ENCODE measurements around the gene ARHGEF10L.

The ARHGEF10L gene

DNA sequence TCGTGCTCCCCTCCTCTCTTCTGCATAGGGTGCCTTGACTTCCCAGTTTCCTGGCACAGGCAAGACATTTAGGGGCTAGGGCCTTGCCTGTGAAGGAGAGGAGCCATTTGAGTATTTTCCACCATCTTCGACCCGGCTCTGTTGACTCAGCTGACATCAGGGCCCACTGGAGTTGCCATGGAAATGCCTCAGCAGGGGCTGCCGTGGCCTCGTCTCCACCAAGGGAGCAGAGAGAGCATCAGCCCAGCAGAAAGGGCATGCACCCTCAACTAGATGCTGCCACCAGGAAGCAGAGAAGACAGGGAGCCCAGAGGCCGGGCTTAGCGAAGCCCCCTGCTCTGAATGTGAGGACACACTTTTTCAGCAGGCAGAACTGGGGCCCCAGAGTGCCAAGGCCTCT, 113.8 kb downstream of the ARHGEF10L start:
- H3K36me3 ChIP-seq (ENCODE audit: control insufficient read depth in 2 of 2, insufficient read depth in 2 of 2, low read length in 2 of 2): peaks cover 78 to 80% of the 10 kb centered on the region in 2 donors
- no peaks in the 10 kb centered on the region for H3K9me3 ChIP-seq (ENCODE audit: control insufficient read depth in 2 of 2, low read length in 2 of 2)
- no peak overlapping the region for H3K4me3 ChIP-seq (ENCODE audit: low read length in 2 of 2)
- no peaks in the 10 kb centered on the region for H3K27me3 ChIP-seq (ENCODE audit: control insufficient read depth in 2 of 2, insufficient read depth in 2 of 2, low read length in 2 of 2)
- H3K27ac ChIP-seq (ENCODE audit: low read depth in 2 of 2, low read length in 2 of 2): no peak overlapping the region
- H3K4me1 ChIP-seq (ENCODE audit: control insufficient read depth in 2 of 2, insufficient read depth in 2 of 2, low read length in 2 of 2): no peaks in the 10 kb centered on the region
- H3K9ac ChIP-seq (ENCODE audit: low read depth in 1 of 2, low read length in 2 of 2): no peak overlapping the region

DNA sequence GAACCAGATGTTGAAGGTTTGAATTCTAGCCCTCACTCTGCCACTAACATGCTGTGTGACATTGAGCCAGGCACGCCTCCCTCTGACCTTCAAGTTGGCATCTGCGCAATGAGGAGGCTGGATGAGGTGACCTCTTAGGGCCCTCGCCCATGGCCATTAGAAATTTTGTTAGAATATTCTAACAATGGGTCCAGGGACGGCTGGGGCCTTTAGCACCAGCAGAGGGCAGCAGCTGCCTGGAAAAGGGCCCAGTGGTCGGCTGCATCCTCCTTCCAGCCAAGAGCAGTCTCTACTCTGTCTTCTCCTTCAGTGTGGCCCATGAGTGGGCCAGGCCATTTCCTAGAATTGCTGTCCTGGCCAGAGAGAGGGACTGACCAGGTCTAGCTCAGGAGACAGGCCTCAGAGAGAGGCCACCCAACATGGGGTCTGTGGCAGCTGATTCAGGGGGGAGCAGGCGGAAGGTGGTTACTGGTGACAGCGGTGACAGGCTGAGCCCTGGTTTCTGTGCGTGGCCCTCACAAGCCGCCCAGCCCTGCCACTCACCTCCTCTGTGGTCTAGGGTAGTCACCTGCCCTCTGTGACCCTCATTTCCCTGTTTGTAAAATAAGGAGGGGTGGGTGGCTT, 114.3 kb downstream of the ARHGEF10L start:
- Histone ChIP-seq H3K9me3 (ENCODE audit: control insufficient read depth in 2 of 2, low read length in 2 of 2) (no peaks in the 10 kb centered on the region), H3K27ac (ENCODE audit: low read depth in 2 of 2, low read length in 2 of 2) (no peak overlapping the region), H3K9ac (ENCODE audit: low read depth in 1 of 2, low read length in 2 of 2) (no peak overlapping the region), H3K4me1 (ENCODE audit: control insufficient read depth in 2 of 2, insufficient read depth in 2 of 2, low read length in 2 of 2) (no peaks in the 10 kb centered on the region), H3K4me3 (ENCODE audit: low read length in 2 of 2) (no peak overlapping the region), H3K27me3 (ENCODE audit: control insufficient read depth in 2 of 2, insufficient read depth in 2 of 2, low read length in 2 of 2) (no peaks in the 10 kb centered on the region), H3K36me3 (ENCODE audit: control insufficient read depth in 2 of 2, insufficient read depth in 2 of 2, low read length in 2 of 2) (peaks cover 79 to 81% of the 10 kb centered on the region in 2 donors)

DNA sequence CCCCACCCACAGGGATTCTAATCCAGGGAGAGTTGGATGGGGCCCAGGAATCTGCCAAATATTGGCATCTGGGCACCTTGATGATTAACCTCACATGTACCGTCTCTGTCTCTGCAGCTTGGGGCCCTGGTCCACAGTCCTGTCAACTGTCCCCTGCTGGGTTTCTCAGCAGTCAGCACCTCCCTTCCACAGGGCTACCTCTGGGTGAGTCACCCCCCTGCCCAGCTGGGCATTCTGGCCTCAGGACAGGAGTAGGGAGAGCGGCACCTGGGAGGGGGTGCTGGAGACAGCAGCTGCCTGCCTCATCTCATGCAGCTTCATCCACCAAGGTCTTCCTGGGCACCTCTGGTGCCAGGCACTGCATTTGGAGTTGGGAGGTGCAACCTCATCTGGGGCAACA, 115.0 kb downstream of the ARHGEF10L start:
- H3K27ac ChIP-seq (ENCODE audit: low read depth in 2 of 2, low read length in 2 of 2): no peak overlapping the region
- H3K9ac ChIP-seq (ENCODE audit: low read depth in 1 of 2, low read length in 2 of 2): no peak overlapping the region
- H3K36me3 ChIP-seq (ENCODE audit: control insufficient read depth in 2 of 2, insufficient read depth in 2 of 2, low read length in 2 of 2): peaks cover 79 to 83% of the 10 kb centered on the region in 2 donors
- H3K9me3 ChIP-seq (ENCODE audit: control insufficient read depth in 2 of 2, low read length in 2 of 2): no peaks in the 10 kb centered on the region
- no peaks in the 10 kb centered on the region for H3K4me1 ChIP-seq (ENCODE audit: control insufficient read depth in 2 of 2, insufficient read depth in 2 of 2, low read length in 2 of 2)
- H3K4me3 ChIP-seq (ENCODE audit: low read length in 2 of 2): no peak overlapping the region
- H3K27me3 ChIP-seq (ENCODE audit: control insufficient read depth in 2 of 2, insufficient read depth in 2 of 2, low read length in 2 of 2): no peaks in the 10 kb centered on the region

DNA sequence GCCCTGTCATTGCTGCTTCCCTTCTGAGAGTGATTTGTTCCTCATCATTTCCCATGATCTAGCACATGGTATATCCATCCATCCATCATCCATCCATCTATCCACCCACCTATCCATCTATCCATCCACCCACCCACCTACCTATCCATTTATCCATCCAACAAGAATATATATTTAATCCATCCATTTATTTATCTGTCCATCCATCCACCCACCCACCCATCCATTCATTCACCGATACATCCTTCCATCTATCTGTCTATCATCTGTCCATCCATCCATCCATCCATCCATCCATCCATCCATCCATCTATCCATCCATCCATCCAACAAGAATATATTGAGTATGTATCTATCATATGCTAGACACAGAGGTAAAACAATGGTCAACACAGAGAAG, 115.7 kb downstream of the ARHGEF10L start:
- Histone ChIP-seq H3K4me1 (ENCODE audit: control insufficient read depth in 2 of 2, insufficient read depth in 2 of 2, low read length in 2 of 2) (no peaks in the 10 kb centered on the region), H3K27me3 (ENCODE audit: control insufficient read depth in 2 of 2, insufficient read depth in 2 of 2, low read length in 2 of 2) (no peaks in the 10 kb centered on the region), H3K9me3 (ENCODE audit: control insufficient read depth in 2 of 2, low read length in 2 of 2) (no peaks in the 10 kb centered on the region), H3K9ac (ENCODE audit: low read depth in 1 of 2, low read length in 2 of 2) (no peak overlapping the region), H3K36me3 (ENCODE audit: control insufficient read depth in 2 of 2, insufficient read depth in 2 of 2, low read length in 2 of 2) (peaks cover 81 to 86% of the 10 kb centered on the region in 2 donors), H3K27ac (ENCODE audit: low read depth in 2 of 2, low read length in 2 of 2) (no peak overlapping the region), H3K4me3 (ENCODE audit: low read length in 2 of 2) (no peak overlapping the region)

DNA sequence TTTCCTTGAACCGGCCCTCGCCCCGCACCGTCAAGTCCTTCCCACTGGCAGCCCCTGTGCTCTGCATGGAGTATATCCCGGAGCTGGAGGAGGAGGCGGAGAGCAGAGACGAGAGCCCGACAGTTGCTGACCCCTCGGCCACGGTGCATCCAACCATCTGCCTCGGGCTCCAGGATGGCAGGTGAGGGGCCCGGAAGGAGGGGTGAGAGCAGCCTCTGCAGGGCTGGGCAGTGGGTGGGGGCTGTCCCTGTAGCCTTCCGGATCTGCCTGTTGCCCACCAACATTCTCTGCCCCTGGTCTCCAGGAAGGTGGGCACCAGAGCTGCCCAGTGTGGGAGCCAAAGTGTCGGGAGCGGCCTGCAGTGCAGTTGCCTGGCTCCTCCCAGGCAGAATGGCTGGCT, 116.4 kb downstream of the ARHGEF10L start:
- Histone ChIP-seq H3K9ac (ENCODE audit: low read depth in 1 of 2, low read length in 2 of 2) (no peak overlapping the region), H3K4me3 (ENCODE audit: low read length in 2 of 2) (no peak overlapping the region), H3K4me1 (ENCODE audit: control insufficient read depth in 2 of 2, insufficient read depth in 2 of 2, low read length in 2 of 2) (no peaks in the 10 kb centered on the region), H3K27me3 (ENCODE audit: control insufficient read depth in 2 of 2, insufficient read depth in 2 of 2, low read length in 2 of 2) (no peaks in the 10 kb centered on the region), H3K9me3 (ENCODE audit: control insufficient read depth in 2 of 2, low read length in 2 of 2) (no peaks in the 10 kb centered on the region), H3K36me3 (ENCODE audit: control insufficient read depth in 2 of 2, insufficient read depth in 2 of 2, low read length in 2 of 2) (peaks cover 85 to 88% of the 10 kb centered on the region in 2 donors), H3K27ac (ENCODE audit: low read depth in 2 of 2, low read length in 2 of 2) (no peak overlapping the region)

DNA sequence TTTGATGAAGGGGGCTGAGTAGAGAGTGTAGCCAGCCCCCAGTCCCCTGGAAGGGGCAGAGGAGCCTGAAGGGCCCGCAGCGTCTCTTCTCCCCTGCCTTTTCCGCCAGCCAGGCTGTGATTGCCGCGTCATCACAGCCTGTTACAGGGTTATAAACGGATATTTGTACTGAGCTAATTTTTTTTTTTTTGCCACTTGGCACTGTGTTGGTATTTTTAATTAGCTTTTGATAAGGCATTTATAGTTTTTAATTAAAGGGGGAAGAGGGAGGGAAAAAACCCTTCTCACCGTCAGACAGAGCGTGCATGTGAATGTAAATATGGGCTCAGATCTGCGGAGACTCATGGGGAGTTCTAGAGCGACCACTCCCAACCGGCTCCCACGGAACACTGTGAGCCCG, 117.9 kb downstream of the ARHGEF10L start:
- no peaks in the 10 kb centered on the region for H3K4me1 ChIP-seq (ENCODE audit: control insufficient read depth in 2 of 2, insufficient read depth in 2 of 2, low read length in 2 of 2)
- H3K27me3 ChIP-seq (ENCODE audit: control insufficient read depth in 2 of 2, insufficient read depth in 2 of 2, low read length in 2 of 2): no peaks in the 10 kb centered on the region
- H3K27ac ChIP-seq (ENCODE audit: low read depth in 2 of 2, low read length in 2 of 2): no peak overlapping the region
- H3K36me3 ChIP-seq (ENCODE audit: control insufficient read depth in 2 of 2, insufficient read depth in 2 of 2, low read length in 2 of 2): peaks cover 82 to 83% of the 10 kb centered on the region in 2 donors
- no peak overlapping the region for H3K4me3 ChIP-seq (ENCODE audit: low read length in 2 of 2)
- H3K9me3 ChIP-seq (ENCODE audit: control insufficient read depth in 2 of 2, low read length in 2 of 2): no peaks in the 10 kb centered on the region
- H3K9ac ChIP-seq (ENCODE audit: low read depth in 1 of 2, low read length in 2 of 2): no peak overlapping the region

DNA sequence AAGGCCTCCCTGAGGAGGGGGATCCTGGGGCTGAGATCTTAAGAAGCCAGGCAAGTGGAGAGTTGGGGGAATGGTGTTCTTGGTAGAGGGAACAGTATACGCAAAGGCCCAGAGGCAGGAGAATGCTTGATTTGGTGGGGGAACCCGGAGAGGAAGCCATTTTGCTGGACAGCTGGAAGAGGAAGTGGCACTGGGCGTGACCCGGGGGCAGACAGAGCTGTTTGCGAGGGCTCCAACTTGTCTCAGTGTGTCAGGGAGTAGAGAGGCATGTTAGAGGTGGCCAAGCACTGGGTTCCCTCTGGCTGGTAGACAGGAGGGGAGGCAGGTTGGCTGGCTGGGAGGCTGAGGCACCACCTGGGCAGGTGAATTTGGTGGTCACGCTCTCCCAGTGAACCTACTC, 119.3 kb downstream of the ARHGEF10L start:
- Histone ChIP-seq H3K4me3 (ENCODE audit: low read length in 2 of 2) (no peak overlapping the region), H3K9ac (ENCODE audit: low read depth in 1 of 2, low read length in 2 of 2) (no peak overlapping the region), H3K27me3 (ENCODE audit: control insufficient read depth in 2 of 2, insufficient read depth in 2 of 2, low read length in 2 of 2) (no peaks in the 10 kb centered on the region), H3K27ac (ENCODE audit: low read depth in 2 of 2, low read length in 2 of 2) (no peak overlapping the region), H3K36me3 (ENCODE audit: control insufficient read depth in 2 of 2, insufficient read depth in 2 of 2, low read length in 2 of 2) (peaks cover 71 to 74% of the 10 kb centered on the region in 2 donors), H3K4me1 (ENCODE audit: control insufficient read depth in 2 of 2, insufficient read depth in 2 of 2, low read length in 2 of 2) (no peaks in the 10 kb centered on the region), H3K9me3 (ENCODE audit: control insufficient read depth in 2 of 2, low read length in 2 of 2) (no peaks in the 10 kb centered on the region)

DNA sequence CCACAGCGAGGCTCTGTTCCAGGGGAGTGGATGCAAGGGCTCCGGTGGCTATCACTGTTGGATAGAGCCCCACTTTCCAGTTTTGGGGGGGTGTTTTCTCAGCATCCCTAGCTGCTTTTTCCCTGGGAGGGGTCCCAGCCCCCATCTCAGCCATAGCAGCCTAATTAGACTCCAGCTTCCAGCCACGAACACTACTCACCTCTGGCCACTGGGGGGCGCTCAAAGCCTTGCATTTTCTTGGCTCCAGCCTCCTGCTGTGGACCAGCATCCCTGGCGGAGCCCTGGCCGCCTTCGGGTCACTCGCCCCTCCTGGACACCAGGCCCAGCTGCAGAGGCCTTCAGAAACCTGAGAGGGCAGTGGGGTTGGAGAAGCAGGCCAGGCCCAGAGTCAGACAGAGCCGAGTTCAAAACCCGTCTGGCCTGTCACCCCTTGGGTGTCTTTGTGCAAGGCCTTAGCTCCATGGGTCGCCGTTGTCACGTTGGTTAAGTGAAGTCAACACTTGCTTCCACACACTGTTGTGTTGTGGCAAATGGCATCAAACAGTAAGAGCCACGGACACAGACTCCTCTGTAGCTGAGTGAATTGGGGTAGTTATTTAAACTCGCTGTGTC, 122.2 kb downstream of the ARHGEF10L start:
- no peak overlapping the region for H3K9ac ChIP-seq (ENCODE audit: low read depth in 1 of 2, low read length in 2 of 2)
- no peaks in the 10 kb centered on the region for H3K27me3 ChIP-seq (ENCODE audit: control insufficient read depth in 2 of 2, insufficient read depth in 2 of 2, low read length in 2 of 2)
- H3K36me3 ChIP-seq (ENCODE audit: control insufficient read depth in 2 of 2, insufficient read depth in 2 of 2, low read length in 2 of 2): peaks cover 68 to 80% of the 10 kb centered on the region in 2 donors
- no peak overlapping the region for H3K27ac ChIP-seq (ENCODE audit: low read depth in 2 of 2, low read length in 2 of 2)
- H3K4me1 ChIP-seq (ENCODE audit: control insufficient read depth in 2 of 2, insufficient read depth in 2 of 2, low read length in 2 of 2): no peaks in the 10 kb centered on the region
- H3K4me3 ChIP-seq (ENCODE audit: low read length in 2 of 2): no peak overlapping the region
- no peaks in the 10 kb centered on the region for H3K9me3 ChIP-seq (ENCODE audit: control insufficient read depth in 2 of 2, low read length in 2 of 2)

DNA sequence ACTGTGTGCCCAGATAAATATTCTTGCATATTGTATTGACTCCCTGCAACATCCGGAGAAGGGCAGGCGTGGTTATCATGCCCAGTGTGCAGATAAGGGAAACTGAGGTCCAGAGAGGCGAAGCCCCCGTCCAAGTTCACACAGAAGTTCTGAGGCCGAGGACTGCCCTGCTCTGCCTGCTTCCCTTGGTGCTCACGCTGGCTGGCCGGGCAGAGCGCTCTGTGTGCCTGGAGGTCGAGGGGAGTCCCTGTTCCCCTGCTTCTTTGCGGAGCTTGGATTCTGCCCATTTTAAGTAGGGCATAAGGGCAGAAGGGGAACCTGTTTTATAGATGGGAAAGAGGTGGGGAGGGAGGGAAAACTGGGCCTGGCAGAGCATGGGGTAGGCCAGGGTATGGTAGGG, 122.8 kb downstream of the ARHGEF10L start:
- H3K27me3 ChIP-seq (ENCODE audit: control insufficient read depth in 2 of 2, insufficient read depth in 2 of 2, low read length in 2 of 2): no peaks in the 10 kb centered on the region
- H3K9ac ChIP-seq (ENCODE audit: low read depth in 1 of 2, low read length in 2 of 2): no peak overlapping the region
- H3K27ac ChIP-seq (ENCODE audit: low read depth in 2 of 2, low read length in 2 of 2): no peak overlapping the region
- H3K9me3 ChIP-seq (ENCODE audit: control insufficient read depth in 2 of 2, low read length in 2 of 2): no peaks in the 10 kb centered on the region
- peaks cover 67 to 74% of the 10 kb centered on the region in 2 donors for H3K36me3 ChIP-seq (ENCODE audit: control insufficient read depth in 2 of 2, insufficient read depth in 2 of 2, low read length in 2 of 2)
- no peak overlapping the region for H3K4me3 ChIP-seq (ENCODE audit: low read length in 2 of 2)
- H3K4me1 ChIP-seq (ENCODE audit: control insufficient read depth in 2 of 2, insufficient read depth in 2 of 2, low read length in 2 of 2): no peaks in the 10 kb centered on the region

DNA sequence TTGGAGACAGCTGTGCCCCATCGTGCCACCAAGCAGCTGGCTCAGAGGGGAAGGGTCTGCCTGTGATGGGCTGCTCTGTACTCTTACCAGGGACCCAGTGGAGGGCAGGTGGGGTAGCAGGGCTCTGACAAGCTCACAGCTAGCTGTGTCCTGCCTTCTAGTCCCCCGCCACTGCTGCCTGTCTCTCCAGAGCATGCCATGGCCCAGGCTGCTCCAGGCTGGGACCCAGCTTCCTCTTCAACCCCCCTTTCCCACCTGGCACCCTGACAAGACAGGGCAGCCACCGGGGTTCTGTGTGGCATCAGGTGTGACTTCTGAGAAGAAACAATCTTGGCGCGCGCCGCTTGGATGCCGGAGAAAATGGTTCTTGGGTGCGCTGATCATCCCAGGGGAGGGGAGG, 123.3 kb downstream of the ARHGEF10L start:
- Histone ChIP-seq H3K9ac (ENCODE audit: low read depth in 1 of 2, low read length in 2 of 2) (no peak overlapping the region), H3K27me3 (ENCODE audit: control insufficient read depth in 2 of 2, insufficient read depth in 2 of 2, low read length in 2 of 2) (no peaks in the 10 kb centered on the region), H3K27ac (ENCODE audit: low read depth in 2 of 2, low read length in 2 of 2) (no peak overlapping the region), H3K36me3 (ENCODE audit: control insufficient read depth in 2 of 2, insufficient read depth in 2 of 2, low read length in 2 of 2) (peaks cover 65 to 75% of the 10 kb centered on the region in 2 donors), H3K9me3 (ENCODE audit: control insufficient read depth in 2 of 2, low read length in 2 of 2) (no peaks in the 10 kb centered on the region), H3K4me3 (ENCODE audit: low read length in 2 of 2) (no peak overlapping the region), H3K4me1 (ENCODE audit: control insufficient read depth in 2 of 2, insufficient read depth in 2 of 2, low read length in 2 of 2) (no peaks in the 10 kb centered on the region)

All from mucosa of rectum (tissue), 2 donors.